Upper lobe of right lung (tissue), 1 donor: ENCODE measurements around the gene SLC66A3. TPM values are rescaled to one million over a fixed set of nuclear protein-coding genes. Genes with fewer than 3 reads are reported as not detected.
A peak's percentile ranks its signal among the peaks of the same experiment; 100 is the strongest.

Source experiments
- ATAC-seq: fragments of 200-7000 bp; cut with Tn5 transposase; one replicate; pipeline ENCODE4 v1.9.1; 2020; ENCODE audit warnings: mild to moderate bottlenecking, moderate library complexity
- DNase-seq: peaks from one replicate; pipeline ENCODE4 v3.0.0-alpha.2; 2020
- H3K27ac ChIP-seq: fragments of 200-600 bp; one replicate; pipeline ENCODE4 v1.8.0; 2022
- H3K27me3 ChIP-seq: fragments of 200-600 bp; one replicate; pipeline ENCODE4 v1.8.0; 2022; ENCODE audit warnings: mild to moderate bottlenecking
- H3K36me3 ChIP-seq: fragments of 200-600 bp; one replicate; pipeline ENCODE4 v1.8.0; 2022
- H3K4me1 ChIP-seq: fragments of 200-600 bp; one replicate; pipeline ENCODE4 v1.8.0; 2022
- H3K4me3 ChIP-seq: fragments of 200-600 bp; one replicate; pipeline ENCODE4 v1.8.0; 2022; ENCODE audit warnings: mild to moderate bottlenecking
- H3K9me3 ChIP-seq: fragments of 200-600 bp; one replicate; pipeline ENCODE4 v1.8.0; 2022
- intact Hi-C: fragments of 100-400 bp; cut with DNase I; formaldehyde crosslinking; loops from one replicate; pipeline ENCODE4 v1.11.0; 2022
- total RNA-seq: library from RNA; stranded (reverse); fragmentation: NEBNext Ultra II Directional; extraction: Animal tissue kit (Norgen Biotek cat#: 25700); gene quantifications from one replicate; pipeline ENCODE4 v1.2.1, GENCODE V29; 2021
- TF ChIP-seq, protein P1 (sequence below): fragments of 200-600 bp; IDR thresholded peaks from one replicate; pipeline ENCODE4 v1.8.0; 2022; ENCODE audit warnings: antibody characterized with exemption
- donor health status: DM: no; HTN: yes; CAD: no; lungs with severe emphysema.

Gene SLC66A3
- total RNA-seq, 1 donor from 2014 or later: 21.2 TPM

GRCh38 chr2:11156396-11157075 is 1.3 kb downstream of the SLC66A3 start:
- ATAC-seq: no peak
- H3K36me3 ChIP-seq: peaks cover 8% of the 10 kb centered on the region
- peak overlapping the region; percentile 80 for H3K4me3 ChIP-seq
- peaks cover 7% of the 10 kb centered on the region for H3K4me1 ChIP-seq
- H3K9me3 ChIP-seq: no peaks in the 10 kb centered on the region
- TF ChIP-seq, protein P1, sequence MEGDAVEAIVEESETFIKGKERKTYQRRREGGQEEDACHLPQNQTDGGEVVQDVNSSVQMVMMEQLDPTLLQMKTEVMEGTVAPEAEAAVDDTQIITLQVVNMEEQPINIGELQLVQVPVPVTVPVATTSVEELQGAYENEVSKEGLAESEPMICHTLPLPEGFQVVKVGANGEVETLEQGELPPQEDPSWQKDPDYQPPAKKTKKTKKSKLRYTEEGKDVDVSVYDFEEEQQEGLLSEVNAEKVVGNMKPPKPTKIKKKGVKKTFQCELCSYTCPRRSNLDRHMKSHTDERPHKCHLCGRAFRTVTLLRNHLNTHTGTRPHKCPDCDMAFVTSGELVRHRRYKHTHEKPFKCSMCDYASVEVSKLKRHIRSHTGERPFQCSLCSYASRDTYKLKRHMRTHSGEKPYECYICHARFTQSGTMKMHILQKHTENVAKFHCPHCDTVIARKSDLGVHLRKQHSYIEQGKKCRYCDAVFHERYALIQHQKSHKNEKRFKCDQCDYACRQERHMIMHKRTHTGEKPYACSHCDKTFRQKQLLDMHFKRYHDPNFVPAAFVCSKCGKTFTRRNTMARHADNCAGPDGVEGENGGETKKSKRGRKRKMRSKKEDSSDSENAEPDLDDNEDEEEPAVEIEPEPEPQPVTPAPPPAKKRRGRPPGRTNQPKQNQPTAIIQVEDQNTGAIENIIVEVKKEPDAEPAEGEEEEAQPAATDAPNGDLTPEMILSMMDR: no peak
- intact Hi-C loops: no loop called here
- no peaks in the 10 kb centered on the region for H3K27me3 ChIP-seq
- no peak for DNase-seq
- no peak overlapping the region for H3K27ac ChIP-seq

DNA sequence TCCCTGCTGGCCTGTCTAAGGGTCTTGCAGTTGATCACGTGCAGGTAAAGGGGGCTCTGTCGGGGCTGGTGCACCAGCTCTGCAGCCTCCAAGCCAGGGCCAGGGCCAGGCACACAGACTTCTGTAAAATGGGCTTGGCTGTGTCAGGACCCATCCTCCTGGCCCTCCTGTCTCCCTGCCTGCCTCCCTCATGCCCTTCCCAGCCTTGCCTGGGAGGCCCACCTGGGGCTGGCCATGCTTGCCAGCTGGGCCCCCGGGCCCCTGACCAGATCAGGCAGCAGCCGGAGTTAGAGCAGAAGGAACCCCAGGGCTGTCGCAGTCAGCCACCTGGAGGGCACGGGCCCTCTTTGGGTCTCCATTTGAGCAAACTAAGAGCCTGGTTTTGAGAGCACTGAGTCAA is 2.0 kb downstream of the SLC66A3 start:
- intact Hi-C loops: no loop called here
- no peak for DNase-seq
- peaks cover 7% of the 10 kb centered on the region for H3K4me1 ChIP-seq
- H3K9me3 ChIP-seq: no peaks in the 10 kb centered on the region
- no peak overlapping the region for H3K4me3 ChIP-seq
- H3K27me3 ChIP-seq: no peaks in the 10 kb centered on the region
- H3K27ac ChIP-seq: no peak overlapping the region
- no peak for ATAC-seq
- TF ChIP-seq, protein P1: no peak
- peaks cover 11% of the 10 kb centered on the region for H3K36me3 ChIP-seq

DNA sequence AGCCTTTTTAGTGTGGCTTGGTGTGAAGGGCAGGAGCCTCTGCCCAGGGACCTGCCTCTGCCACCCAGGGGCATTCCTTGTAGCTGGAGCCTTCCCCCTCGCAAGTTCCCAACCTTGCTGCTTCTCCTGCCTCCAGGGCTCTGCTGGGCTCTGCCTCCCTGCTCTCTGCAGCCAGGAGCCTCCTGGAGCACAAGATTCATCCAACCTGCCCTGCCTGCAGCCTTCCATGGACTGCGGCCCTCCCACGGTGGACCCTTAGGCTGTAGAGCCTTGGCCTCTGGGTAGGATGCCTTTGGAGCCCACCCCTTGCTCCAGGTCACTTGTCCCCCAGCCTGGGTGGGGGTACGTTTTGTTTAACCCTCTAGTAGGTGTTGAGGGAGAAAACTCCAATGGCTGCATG is 2.5 kb downstream of the SLC66A3 start:
- Histone ChIP-seq H3K4me3 (no peak overlapping the region), H3K36me3 (peaks cover 11% of the 10 kb centered on the region), H3K27ac (no peak overlapping the region), H3K4me1 (peaks cover 7% of the 10 kb centered on the region), H3K9me3 (no peaks in the 10 kb centered on the region), H3K27me3 (no peaks in the 10 kb centered on the region)
- ATAC-seq (no peak), DNase-seq (no peak)
- intact Hi-C loops: no loop called here
- TF ChIP-seq, protein P1: no peak

DNA sequence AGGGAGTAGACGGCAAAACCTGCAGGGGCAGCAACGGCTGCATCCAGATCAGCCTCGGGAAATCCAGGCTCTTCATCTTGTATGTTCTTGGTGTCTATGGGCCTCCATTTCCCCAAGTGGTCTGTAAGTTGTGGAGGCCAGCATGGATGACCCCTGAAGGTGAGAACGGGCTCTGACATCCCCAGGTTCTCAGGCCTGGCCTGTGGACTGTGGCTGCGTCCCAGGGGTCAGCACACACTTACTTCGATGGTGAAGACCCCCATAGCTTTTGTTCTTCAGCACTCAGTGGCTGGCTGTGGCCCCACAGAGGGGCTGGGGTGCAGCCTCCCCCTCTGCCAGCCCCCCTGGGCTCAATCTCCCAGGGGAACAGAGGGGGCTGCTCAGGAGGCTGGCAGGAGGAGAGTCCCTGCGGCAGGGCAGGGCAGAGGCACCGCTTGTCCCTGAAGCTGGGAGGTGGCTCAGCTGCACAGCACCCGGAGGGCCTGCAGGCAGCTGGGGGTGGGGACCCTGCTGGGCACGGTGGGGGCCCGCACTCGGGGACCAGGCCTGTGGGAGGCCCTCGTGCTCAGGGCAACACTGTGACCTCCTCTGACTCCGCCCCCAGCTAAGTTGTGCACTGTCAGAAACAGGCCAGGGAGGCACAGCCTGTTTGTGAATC is 3.8 kb downstream of the SLC66A3 start:
- TF ChIP-seq, protein P1: no peak
- intact Hi-C loops: no loop called here
- Histone ChIP-seq H3K36me3 (peaks cover 11% of the 10 kb centered on the region), H3K27ac (no peak overlapping the region), H3K4me3 (no peak overlapping the region), H3K9me3 (no peaks in the 10 kb centered on the region), H3K4me1 (peaks cover 7% of the 10 kb centered on the region), H3K27me3 (no peaks in the 10 kb centered on the region)
- ATAC-seq (no peak), DNase-seq (no peak)

DNA sequence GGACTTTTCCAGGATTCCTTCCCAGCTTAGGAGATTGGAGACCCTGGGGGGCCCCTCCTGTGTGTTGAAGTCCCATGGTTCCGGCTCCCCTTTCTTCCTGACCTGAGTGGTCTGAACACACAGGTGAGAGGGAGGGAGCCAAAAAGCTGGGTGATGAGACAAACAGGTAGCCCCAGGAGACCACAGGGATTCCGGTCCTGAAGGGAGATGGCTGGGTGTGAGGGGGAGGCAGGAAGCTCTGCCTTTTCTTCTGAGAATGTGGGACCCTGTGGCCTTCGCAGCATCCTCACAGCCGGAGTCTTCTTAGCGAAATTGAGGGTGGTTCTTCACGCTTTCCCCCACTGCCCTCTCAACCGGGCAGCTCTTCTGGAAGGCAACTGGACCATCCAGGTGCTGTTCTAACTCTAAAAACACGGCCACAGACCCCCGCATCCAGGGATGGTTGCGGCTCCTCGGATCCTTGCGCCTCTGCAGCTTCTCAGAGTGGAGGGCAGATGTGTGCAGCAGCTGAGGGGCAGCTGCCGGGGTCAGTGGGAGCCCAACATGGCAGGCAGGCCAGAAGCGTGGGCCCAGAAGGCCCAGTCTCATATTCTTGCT is 4.4 kb downstream of the SLC66A3 start:
- H3K4me1 ChIP-seq: peaks cover 7% of the 10 kb centered on the region
- intact Hi-C loops: no loop called here

More for the DNA sequence above, 4.4 kb downstream of the SLC66A3 start:
- no peak for ATAC-seq
- H3K36me3 ChIP-seq: peaks cover 11% of the 10 kb centered on the region
- TF ChIP-seq, protein P1: no peak
- no peak for DNase-seq
- H3K9me3 ChIP-seq: no peaks in the 10 kb centered on the region
- H3K27ac ChIP-seq: no peak overlapping the region
- no peak overlapping the region for H3K4me3 ChIP-seq
- no peaks in the 10 kb centered on the region for H3K27me3 ChIP-seq
